Transverse colon (tissue), 4 donors: ENCODE data around the gene ATL1.

ENCODE experiments used
- EP300 ChIP-seq: sonication (generic); formaldehyde crosslinking; IDR thresholded peaks from one replicate; pipeline ENCODE4 v1.6.1; 2017; ENCODE audit warnings: antibody characterized with exemption, low read depth
- POLR2A ChIP-seq: fragments of 450-650 bp; IDR thresholded peaks from one replicate; pipeline ENCODE4 v1.6.1; 2016; ENCODE audit warnings: antibody characterized with exemption, mild to moderate bottlenecking, moderate library complexity
- POLR2AphosphoS5 ChIP-seq, 3 donors: sonication (generic); formaldehyde crosslinking; IDR thresholded peaks; one replicate each; pipeline ENCODE4 v1.6.1; 2016; ENCODE audit warnings: antibody characterized with exemption in 3 of 3
- TF ChIP-seq, protein P1 (sequence below), 5 experiments: fragments of 200-600 bp in 3 of 5; fragments of 450-650 bp in 2 of 5; sonication (generic) in 3 of 5; IDR thresholded peaks; 1 replicate in 2 of 5; 2 replicates in 3 of 5; pipeline ENCODE4 v1.5.1; 2016 to 2017; ENCODE audit warnings: antibody characterized with exemption in 5 of 5, inconsistent platforms in 3 of 5, mild to moderate bottlenecking in 2 of 5, moderate library complexity in 1 of 5

DNA sequence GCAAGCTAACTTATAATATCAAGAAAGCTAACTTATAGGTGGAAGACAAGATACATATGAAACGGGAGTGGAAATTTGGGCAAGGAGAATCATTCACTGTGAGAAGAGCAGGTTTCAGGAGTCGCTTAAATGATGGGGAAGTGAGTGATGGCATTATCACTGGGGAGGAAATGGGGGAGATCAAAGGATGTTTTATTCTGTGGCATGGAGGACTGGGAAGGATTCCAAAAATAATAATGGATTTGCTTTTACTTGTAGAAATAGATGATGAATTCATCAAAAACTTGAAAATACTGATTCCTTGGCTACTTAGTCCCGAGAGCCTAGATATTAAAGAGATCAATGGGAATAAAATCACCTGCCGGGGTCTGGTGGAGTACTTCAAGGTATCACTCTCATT, 60.4 kb downstream of the ATL1 start:
- TF ChIP-seq, protein P1, sequence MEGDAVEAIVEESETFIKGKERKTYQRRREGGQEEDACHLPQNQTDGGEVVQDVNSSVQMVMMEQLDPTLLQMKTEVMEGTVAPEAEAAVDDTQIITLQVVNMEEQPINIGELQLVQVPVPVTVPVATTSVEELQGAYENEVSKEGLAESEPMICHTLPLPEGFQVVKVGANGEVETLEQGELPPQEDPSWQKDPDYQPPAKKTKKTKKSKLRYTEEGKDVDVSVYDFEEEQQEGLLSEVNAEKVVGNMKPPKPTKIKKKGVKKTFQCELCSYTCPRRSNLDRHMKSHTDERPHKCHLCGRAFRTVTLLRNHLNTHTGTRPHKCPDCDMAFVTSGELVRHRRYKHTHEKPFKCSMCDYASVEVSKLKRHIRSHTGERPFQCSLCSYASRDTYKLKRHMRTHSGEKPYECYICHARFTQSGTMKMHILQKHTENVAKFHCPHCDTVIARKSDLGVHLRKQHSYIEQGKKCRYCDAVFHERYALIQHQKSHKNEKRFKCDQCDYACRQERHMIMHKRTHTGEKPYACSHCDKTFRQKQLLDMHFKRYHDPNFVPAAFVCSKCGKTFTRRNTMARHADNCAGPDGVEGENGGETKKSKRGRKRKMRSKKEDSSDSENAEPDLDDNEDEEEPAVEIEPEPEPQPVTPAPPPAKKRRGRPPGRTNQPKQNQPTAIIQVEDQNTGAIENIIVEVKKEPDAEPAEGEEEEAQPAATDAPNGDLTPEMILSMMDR (IDR thresholded peaks at IDR 0.05) = no peak
- TF ChIP-seq POLR2A = no peak
- no peak for TF ChIP-seq POLR2AphosphoS5 (IDR thresholded peaks at IDR 0.05)
- TF ChIP-seq EP300 = no peak
